ENCODE measurements around the gene NOTUM. TPM values are rescaled to one million over a fixed set of nuclear protein-coding genes. Genes with fewer than 3 reads are reported as not detected.

NOTUM gene
- total and polyA plus RNA-seq, 9 of the 15 experiments (the other 6 are each of a cell fraction or from before 2014, with no cell fraction given): 0.03 to 14.0 (median 4.1) TPM

DNA sequence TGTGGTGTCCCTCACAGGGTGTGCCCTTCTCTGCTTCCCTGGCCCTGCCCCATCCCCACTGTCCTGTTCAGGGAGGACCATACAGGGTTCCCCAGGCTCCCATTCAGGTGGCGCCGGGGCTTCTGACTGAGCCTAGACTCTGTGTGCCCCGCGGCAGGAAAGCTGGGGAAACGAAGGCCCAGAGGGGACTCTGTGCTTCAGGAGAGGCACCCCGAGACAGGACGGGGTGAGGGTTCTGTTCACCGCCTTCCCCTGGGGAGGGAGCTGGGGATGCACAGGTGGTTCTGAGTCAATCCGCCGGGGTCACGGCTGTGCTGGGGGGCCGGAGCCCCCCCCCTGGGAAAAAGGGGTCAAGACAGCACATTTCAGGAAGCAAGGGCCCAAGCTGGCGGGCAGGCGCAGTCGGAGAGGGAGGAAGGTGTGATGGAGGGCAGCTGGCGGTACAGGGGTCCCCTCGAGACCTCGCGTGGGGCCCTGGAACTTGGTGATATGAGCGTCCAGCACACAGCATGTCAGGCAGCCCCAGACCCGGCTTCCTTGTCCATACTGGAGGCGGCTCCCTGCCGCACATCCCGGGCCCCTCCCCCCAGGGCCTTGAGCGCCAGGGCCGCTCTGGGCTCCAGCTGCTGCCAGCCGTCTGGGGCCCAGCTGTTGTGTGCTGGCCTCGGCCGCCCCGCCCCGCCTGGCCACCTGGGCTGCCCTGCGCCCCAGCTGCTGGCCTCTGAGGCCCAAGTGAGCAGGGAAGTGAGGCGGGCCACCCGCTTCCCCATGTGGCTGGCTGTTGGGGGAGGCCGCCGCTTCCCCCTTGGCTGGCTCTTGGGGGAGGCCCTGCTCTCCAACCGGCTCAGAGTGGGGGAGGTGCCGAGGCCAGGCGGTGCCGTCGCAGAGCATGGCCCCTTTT, 5.6 kb upstream of the NOTUM start (continued):
- TF ChIP-seq, protein P1, sequence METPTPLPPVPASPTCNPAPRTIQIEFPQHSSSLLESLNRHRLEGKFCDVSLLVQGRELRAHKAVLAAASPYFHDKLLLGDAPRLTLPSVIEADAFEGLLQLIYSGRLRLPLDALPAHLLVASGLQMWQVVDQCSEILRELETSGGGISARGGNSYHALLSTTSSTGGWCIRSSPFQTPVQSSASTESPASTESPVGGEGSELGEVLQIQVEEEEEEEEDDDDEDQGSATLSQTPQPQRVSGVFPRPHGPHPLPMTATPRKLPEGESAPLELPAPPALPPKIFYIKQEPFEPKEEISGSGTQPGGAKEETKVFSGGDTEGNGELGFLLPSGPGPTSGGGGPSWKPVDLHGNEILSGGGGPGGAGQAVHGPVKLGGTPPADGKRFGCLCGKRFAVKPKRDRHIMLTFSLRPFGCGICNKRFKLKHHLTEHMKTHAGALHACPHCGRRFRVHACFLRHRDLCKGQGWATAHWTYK (CRISPR knock-in tag; IDR thresholded peaks at IDR 0.05): no peak

GRCh38 chr17:81964081-81964849, 3.3 kb upstream of the NOTUM start:
- H3K9ac ChIP-seq (ENCODE audit: insufficient read depth in 1 of 2, low read depth in 2 of 2, low read length in 2 of 2): peak overlapping the region in 1 of 2 experiments; percentile 45; a peak in 1 of 4 replicates
- ChIA-PET POLR2A (interaction anchor here (0.6 to 0.7 kb wide), 2 partner anchors 53 to 296 kb away, joined by 3 read pairs; partner anchors contain the start of gene PCYT2), CTCF (ENCODE audit: low intra/inter-chr PET ratio) (no interaction called here)
- no peak overlapping the region for H3K4me3 ChIP-seq
- H3K4me2 ChIP-seq (ENCODE audit: insufficient read depth, low read length): no peak overlapping the region
- no peak for DNase-seq (ENCODE audit: extremely low read depth in 1 of 4, low spot score in 3 of 4)
- no peak for ATAC-seq
- intact Hi-C loops (cut with micrococcal nuclease): no loop called here
- peaks cover 7% of the 10 kb centered on the region; the same call in 2 of the 3 replicates for H3K79me2 ChIP-seq (ENCODE audit: control insufficient read depth, insufficient read depth, low read length)
- no peaks in the 10 kb centered on the region for H3K36me3 ChIP-seq (ENCODE audit: control insufficient read depth, insufficient read depth, low read length)
- in situ Hi-C loops (cut with MboI): no loop called here
- 54% methylated on average over 22 of the region's 22 CpGs for WGBS (ENCODE audit: insufficient coverage, low coverage, missing lambda C conversion rate)
- BruUV-seq (replicated peaks): no TSS peak
- H3K9me3 ChIP-seq (replicated peaks; ENCODE audit: control insufficient read depth, insufficient read depth, low read depth, low read length): no peaks in the 10 kb centered on the region
- H3K27ac ChIP-seq (ENCODE audit: extremely low read depth, low read depth, low read length): no peak overlapping the region
- TF ChIP-seq, protein P2, sequence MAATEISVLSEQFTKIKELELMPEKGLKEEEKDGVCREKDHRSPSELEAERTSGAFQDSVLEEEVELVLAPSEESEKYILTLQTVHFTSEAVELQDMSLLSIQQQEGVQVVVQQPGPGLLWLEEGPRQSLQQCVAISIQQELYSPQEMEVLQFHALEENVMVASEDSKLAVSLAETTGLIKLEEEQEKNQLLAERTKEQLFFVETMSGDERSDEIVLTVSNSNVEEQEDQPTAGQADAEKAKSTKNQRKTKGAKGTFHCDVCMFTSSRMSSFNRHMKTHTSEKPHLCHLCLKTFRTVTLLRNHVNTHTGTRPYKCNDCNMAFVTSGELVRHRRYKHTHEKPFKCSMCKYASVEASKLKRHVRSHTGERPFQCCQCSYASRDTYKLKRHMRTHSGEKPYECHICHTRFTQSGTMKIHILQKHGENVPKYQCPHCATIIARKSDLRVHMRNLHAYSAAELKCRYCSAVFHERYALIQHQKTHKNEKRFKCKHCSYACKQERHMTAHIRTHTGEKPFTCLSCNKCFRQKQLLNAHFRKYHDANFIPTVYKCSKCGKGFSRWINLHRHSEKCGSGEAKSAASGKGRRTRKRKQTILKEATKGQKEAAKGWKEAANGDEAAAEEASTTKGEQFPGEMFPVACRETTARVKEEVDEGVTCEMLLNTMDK (IDR thresholded peaks at IDR 0.05; ENCODE audit: borderline replicate concordance, insufficient read depth, low read depth, low read length, poor library complexity, severe bottlenecking): no peak
- H4K20me1 ChIP-seq (replicated peaks; ENCODE audit: control insufficient read depth, insufficient read depth, low read length): no peaks in the 10 kb centered on the region
- no peaks in the 10 kb centered on the region for H3K9me1 ChIP-seq (ENCODE audit: control insufficient read depth, insufficient read depth, low read length)
- no peak overlapping the region for H2AFZ ChIP-seq (ENCODE audit: low read depth, low read length)
- no peak for FAIRE-seq
- H3K4me1 ChIP-seq (replicated peaks in 1 of 2; ENCODE audit: control insufficient read depth in 2 of 2, insufficient read depth in 2 of 2, low read length in 2 of 2): peaks cover 9 to 78% of the 10 kb centered on the region in 2 experiments
- no peaks in the 10 kb centered on the region for H3K27me3 ChIP-seq (ENCODE audit: control insufficient read depth in 2 of 2, insufficient read depth in 2 of 2, low read length in 2 of 2)
